ENCODE measurements around the gene ASAH2.
"Not testable (repeated sequence)": the region's sequence is repeated elsewhere in the genome, so short reads cannot be mapped to it uniquely, and the experiment has no call there.

The ASAH2 gene

GRCh38 chr10:50250096-50250854, 1.0 kb downstream of the ASAH2 start:
- TF ChIP-seq YY1 (IDR thresholded peaks at IDR 0.05; ENCODE audit: insufficient read depth, insufficient read length) = no peak
- TF ChIP-seq ZNF274 (IDR thresholded peaks at IDR 0.05; ENCODE audit: low read depth, low read length) = no peak
- TF ChIP-seq SUZ12 (IDR thresholded peaks at IDR 0.05; ENCODE audit: extremely low read depth, insufficient read depth, insufficient read length) = no peak
- H3K36me3 ChIP-seq (ENCODE audit: insufficient read depth, insufficient read length, low read length) = no peaks in the 10 kb centered on the region
- H3K4me3 ChIP-seq (ENCODE audit: insufficient read length, low read depth) = no peak overlapping the region
- no peaks in the 10 kb centered on the region for H3K9me3 ChIP-seq (ENCODE audit: insufficient read depth, low read length)
- H3K4me1 ChIP-seq (ENCODE audit: insufficient read depth, insufficient read length) = no peaks in the 10 kb centered on the region
- no peaks in the 10 kb centered on the region for H3K27me3 ChIP-seq (ENCODE audit: insufficient read depth, insufficient read length)
- H3K9ac ChIP-seq (ENCODE audit: insufficient read length, low read depth) = no peak overlapping the region
- no peak for DNase-seq (ENCODE audit: low read depth, low spot score)

GRCh38 chr10:50248598-50248997, 2.7 kb downstream of the ASAH2 start:
- no peaks in the 10 kb centered on the region for H3K36me3 ChIP-seq (ENCODE audit: insufficient read depth, insufficient read length, low read length)
- H3K4me3 ChIP-seq (ENCODE audit: insufficient read length, low read depth) = no peak overlapping the region
- DNase-seq (ENCODE audit: low read depth, low spot score) = no peak
- H3K4me1 ChIP-seq (ENCODE audit: insufficient read depth, insufficient read length) = no peaks in the 10 kb centered on the region
- H3K27me3 ChIP-seq (ENCODE audit: insufficient read depth, insufficient read length) = no peaks in the 10 kb centered on the region
- TF ChIP-seq YY1 (IDR thresholded peaks at IDR 0.05; ENCODE audit: insufficient read depth, insufficient read length) = no peak
- no peak for TF ChIP-seq SUZ12 (IDR thresholded peaks at IDR 0.05; ENCODE audit: extremely low read depth, insufficient read depth, insufficient read length)
- TF ChIP-seq ZNF274 (IDR thresholded peaks at IDR 0.05; ENCODE audit: low read depth, low read length) = no peak
- H3K9me3 ChIP-seq (ENCODE audit: insufficient read depth, low read length) = no peaks in the 10 kb centered on the region
- H3K9ac ChIP-seq (ENCODE audit: insufficient read length, low read depth) = no peak overlapping the region

- H3K27me3 ChIP-seq (ENCODE audit: insufficient read depth, insufficient read length) = no peaks in the 10 kb centered on the region
- no peak overlapping the region for H3K4me3 ChIP-seq (ENCODE audit: insufficient read length, low read depth)
- TF ChIP-seq ZNF274 (IDR thresholded peaks at IDR 0.05; ENCODE audit: low read depth, low read length) (no peak), YY1 (IDR thresholded peaks at IDR 0.05; ENCODE audit: insufficient read depth, insufficient read length) (no peak), SUZ12 (IDR thresholded peaks at IDR 0.05; ENCODE audit: extremely low read depth, insufficient read depth, insufficient read length) (no peak)
- no peak overlapping the region for H3K9ac ChIP-seq (ENCODE audit: insufficient read length, low read depth)
- no peaks in the 10 kb centered on the region for H3K36me3 ChIP-seq (ENCODE audit: insufficient read depth, insufficient read length, low read length)
- H3K9me3 ChIP-seq (ENCODE audit: insufficient read depth, low read length) = no peaks in the 10 kb centered on the region
- no peak for DNase-seq (ENCODE audit: low read depth, low spot score)
- H3K4me1 ChIP-seq (ENCODE audit: insufficient read depth, insufficient read length) = no peaks in the 10 kb centered on the region
These were observed 3.3 kb downstream of the ASAH2 start for GRCh38 chr10:50248062-50248461.

- TF ChIP-seq ZNF274 (IDR thresholded peaks at IDR 0.05; ENCODE audit: low read depth, low read length) = no peak
- TF ChIP-seq YY1 (IDR thresholded peaks at IDR 0.05; ENCODE audit: insufficient read depth, insufficient read length) = no peak
- TF ChIP-seq SUZ12 (IDR thresholded peaks at IDR 0.05; ENCODE audit: extremely low read depth, insufficient read depth, insufficient read length) = no peak
- H3K36me3 ChIP-seq (ENCODE audit: insufficient read depth, insufficient read length, low read length) = no peaks in the 10 kb centered on the region
- H3K9me3 ChIP-seq (ENCODE audit: insufficient read depth, low read length) = no peaks in the 10 kb centered on the region
- H3K27me3 ChIP-seq (ENCODE audit: insufficient read depth, insufficient read length) = no peaks in the 10 kb centered on the region
- H3K4me1 ChIP-seq (ENCODE audit: insufficient read depth, insufficient read length) = no peaks in the 10 kb centered on the region
- no peak overlapping the region for H3K4me3 ChIP-seq (ENCODE audit: insufficient read length, low read depth)
- no peak overlapping the region for H3K9ac ChIP-seq (ENCODE audit: insufficient read length, low read depth)
- no peak for DNase-seq (ENCODE audit: low read depth, low spot score)
These were observed 7.1 kb downstream of the ASAH2 start for GRCh38 chr10:50244201-50244600.

GRCh38 chr10:50242777-50243176, 8.5 kb downstream of the ASAH2 start:
- Histone ChIP-seq H3K4me1 (ENCODE audit: insufficient read depth, insufficient read length) (no peaks in the 10 kb centered on the region), H3K9ac (ENCODE audit: insufficient read length, low read depth) (no peak overlapping the region), H3K9me3 (ENCODE audit: insufficient read depth, low read length) (no peaks in the 10 kb centered on the region), H3K27me3 (ENCODE audit: insufficient read depth, insufficient read length) (no peaks in the 10 kb centered on the region), H3K36me3 (ENCODE audit: insufficient read depth, insufficient read length, low read length) (no peaks in the 10 kb centered on the region), H3K4me3 (ENCODE audit: insufficient read length, low read depth) (no peak overlapping the region)
- no peak for DNase-seq (ENCODE audit: low read depth, low spot score)
- TF ChIP-seq ZNF274 (IDR thresholded peaks at IDR 0.05; ENCODE audit: low read depth, low read length) (no peak), SUZ12 (IDR thresholded peaks at IDR 0.05; ENCODE audit: extremely low read depth, insufficient read depth, insufficient read length) (no peak), YY1 (IDR thresholded peaks at IDR 0.05; ENCODE audit: insufficient read depth, insufficient read length) (no peak)

GRCh38 chr10:50241478-50241877, 9.8 kb downstream of the ASAH2 start:
- DNase-seq (ENCODE audit: low read depth, low spot score); H3K4me3 ChIP-seq (ENCODE audit: insufficient read length, low read depth); H3K9ac ChIP-seq (ENCODE audit: insufficient read length, low read depth); H3K36me3 ChIP-seq (ENCODE audit: insufficient read depth, insufficient read length, low read length); H3K9me3 ChIP-seq (ENCODE audit: insufficient read depth, low read length); H3K27me3 ChIP-seq (ENCODE audit: insufficient read depth, insufficient read length); H3K4me1 ChIP-seq (ENCODE audit: insufficient read depth, insufficient read length): not testable (repeated sequence)

- peaks cover 3% of the 10 kb centered on the region for H3K4me1 ChIP-seq (ENCODE audit: insufficient read depth, insufficient read length)
- TF ChIP-seq ZNF274 (IDR thresholded peaks at IDR 0.05; ENCODE audit: low read depth, low read length) = no peak
- no peak for TF ChIP-seq SUZ12 (IDR thresholded peaks at IDR 0.05; ENCODE audit: extremely low read depth, insufficient read depth, insufficient read length)
- TF ChIP-seq YY1 (IDR thresholded peaks at IDR 0.05; ENCODE audit: insufficient read depth, insufficient read length) = no peak
- H3K27me3 ChIP-seq (ENCODE audit: insufficient read depth, insufficient read length) = no peaks in the 10 kb centered on the region
- H3K36me3 ChIP-seq (ENCODE audit: insufficient read depth, insufficient read length, low read length) = no peaks in the 10 kb centered on the region
- no peak overlapping the region for H3K9ac ChIP-seq (ENCODE audit: insufficient read length, low read depth)
- H3K4me3 ChIP-seq (ENCODE audit: insufficient read length, low read depth) = no peak overlapping the region
- DNase-seq (ENCODE audit: low read depth, low spot score) = no peak
- H3K9me3 ChIP-seq (ENCODE audit: insufficient read depth, low read length) = no peaks in the 10 kb centered on the region
These were observed 16.8 kb downstream of the ASAH2 start for GRCh38 chr10:50234486-50234885.

All from NT2/D1 (cell line).